ENCODE measurements around the gene INAFM2.

- no peak for TF ChIP-seq ZNF586 (CRISPR knock-in tag; conservative IDR thresholded peaks at IDR 0.05)
- TF ChIP-seq GATA2 (CRISPR knock-in tag; IDR thresholded peaks at IDR 0.05): no peak
- TF ChIP-seq HMGXB4 (CRISPR knock-in tag; IDR thresholded peaks at IDR 0.05): no peak
- no peak for TF ChIP-seq BRF2 (IDR thresholded peaks at IDR 0.05; ENCODE audit: borderline replicate concordance, insufficient read depth, insufficient read length)
- no peak for TF ChIP-seq ZBTB33 (CRISPR knock-in tag; IDR thresholded peaks at IDR 0.05)
- TF ChIP-seq MEF2D (tag; conservative IDR thresholded peaks at IDR 0.05; ENCODE audit: low read depth): no peak
- no peak for TF ChIP-seq CTCF (IDR thresholded peaks at IDR 0.05 in 2 of 3, conservative IDR thresholded peaks at IDR 0.05 in 1 of 3; ENCODE audit: insufficient read depth in 2 of 3, low read depth in 1 of 3, low read length in 3 of 3)
- TF ChIP-seq SOX6 (IDR thresholded peaks at IDR 0.05): no peak
- no peak for TF ChIP-seq MAFF (IDR thresholded peaks at IDR 0.05; ENCODE audit: low read length)
Measured at GRCh38 chr15:40333922-40334492, 10.5 kb downstream of the INAFM2 start.

All from K562 (cell line).